ENCODE data around the gene BMI1.

DNA sequence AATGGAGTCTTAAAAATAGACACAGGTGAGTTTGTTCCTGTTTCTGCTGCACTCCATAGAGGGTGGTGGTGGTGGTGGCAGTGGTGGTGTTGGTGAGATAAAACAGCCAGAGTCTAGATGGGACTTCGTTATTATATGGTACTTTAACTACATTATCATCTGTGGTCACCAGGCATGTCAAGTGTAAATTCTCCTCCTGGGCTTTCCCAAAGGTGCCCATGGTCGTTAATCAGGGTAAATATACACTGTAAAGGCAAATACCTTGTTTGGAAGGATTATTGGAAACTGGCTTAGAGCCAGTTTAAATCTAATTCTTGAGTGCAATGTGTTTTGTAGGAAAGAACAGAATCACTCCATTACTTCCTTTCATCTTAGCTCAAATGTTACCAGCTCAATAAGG is 26.2 kb upstream of the BMI1 start:
- TF ChIP-seq, protein P1, sequence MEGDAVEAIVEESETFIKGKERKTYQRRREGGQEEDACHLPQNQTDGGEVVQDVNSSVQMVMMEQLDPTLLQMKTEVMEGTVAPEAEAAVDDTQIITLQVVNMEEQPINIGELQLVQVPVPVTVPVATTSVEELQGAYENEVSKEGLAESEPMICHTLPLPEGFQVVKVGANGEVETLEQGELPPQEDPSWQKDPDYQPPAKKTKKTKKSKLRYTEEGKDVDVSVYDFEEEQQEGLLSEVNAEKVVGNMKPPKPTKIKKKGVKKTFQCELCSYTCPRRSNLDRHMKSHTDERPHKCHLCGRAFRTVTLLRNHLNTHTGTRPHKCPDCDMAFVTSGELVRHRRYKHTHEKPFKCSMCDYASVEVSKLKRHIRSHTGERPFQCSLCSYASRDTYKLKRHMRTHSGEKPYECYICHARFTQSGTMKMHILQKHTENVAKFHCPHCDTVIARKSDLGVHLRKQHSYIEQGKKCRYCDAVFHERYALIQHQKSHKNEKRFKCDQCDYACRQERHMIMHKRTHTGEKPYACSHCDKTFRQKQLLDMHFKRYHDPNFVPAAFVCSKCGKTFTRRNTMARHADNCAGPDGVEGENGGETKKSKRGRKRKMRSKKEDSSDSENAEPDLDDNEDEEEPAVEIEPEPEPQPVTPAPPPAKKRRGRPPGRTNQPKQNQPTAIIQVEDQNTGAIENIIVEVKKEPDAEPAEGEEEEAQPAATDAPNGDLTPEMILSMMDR (conservative IDR thresholded peaks at IDR 0.05; ENCODE audit: low read depth, low read length), result no peak
- TF ChIP-seq EZH2 (IDR thresholded peaks at IDR 0.05; ENCODE audit: low read length, unreplicated experiment), result no peak
- no peak for TF ChIP-seq EZH2phosphoT487 (IDR thresholded peaks at IDR 0.05; ENCODE audit: borderline replicate concordance, low read length)

Data from PC-3 (cell line).